ENCODE measurements around the gene EFHB. TPM values are rescaled to one million over a fixed set of nuclear protein-coding genes. Genes with fewer than 3 reads are reported as not detected.

Gene EFHB
- total RNA-seq, 1 experiment from 2014 or later = 1.9 TPM

GRCh38 chr3:19967812-19968211, 33.8 kb upstream of the EFHB start:
- Histone ChIP-seq H3K27ac (ENCODE audit: insufficient read length, low read depth, low read length) (no peak overlapping the region), H4K91ac (ENCODE audit: insufficient read length, low read depth, low read length) (no peak overlapping the region), H3K4ac (ENCODE audit: low read depth, low read length) (no peak overlapping the region), H3K79me2 (ENCODE audit: insufficient read depth, low read length) (peaks cover 40% of the 10 kb centered on the region; the same call in 1 of the 2 replicates), H3T11ph (ENCODE audit: low read length) (no peak overlapping the region), H3K14ac (ENCODE audit: insufficient read depth, low read length) (no peak overlapping the region), H3K23ac (ENCODE audit: insufficient read length, low read depth, low read length) (no peak overlapping the region), H3K27me3 (ENCODE audit: insufficient read depth, low read length) (no peaks in the 10 kb centered on the region), H2BK12ac (ENCODE audit: insufficient read length, low read depth, low read length) (no peak overlapping the region), H3K9ac (ENCODE audit: extremely low read depth, insufficient read length, low read length) (no peak overlapping the region), H2AK5ac (ENCODE audit: insufficient read length, low read length) (no peak overlapping the region), H4K5ac (ENCODE audit: insufficient read length, low read depth, low read length) (no peak overlapping the region), H3K4me1 (ENCODE audit: insufficient read depth, low read length) (no peaks in the 10 kb centered on the region), H3K18ac (ENCODE audit: insufficient read length, low read depth, low read length) (no peak overlapping the region), H2BK20ac (ENCODE audit: low read depth, low read length, poor library complexity, severe bottlenecking) (no peak overlapping the region), H3K9me3 (ENCODE audit: control insufficient read depth, low read depth, low read length) (no peaks in the 10 kb centered on the region), H3K4me2 (ENCODE audit: insufficient read depth, insufficient read length, low read length) (no peak overlapping the region), H4K8ac (replicated peaks; ENCODE audit: insufficient read length, low read depth, low read length) (no peak overlapping the region), H4K20me1 (ENCODE audit: control insufficient read depth, insufficient read depth, insufficient read length) (no peaks in the 10 kb centered on the region), H2BK5ac (ENCODE audit: insufficient read length, low read length) (no peak overlapping the region), H2BK120ac (ENCODE audit: low read depth, low read length, poor library complexity, severe bottlenecking) (no peak overlapping the region), H2AFZ (ENCODE audit: low read length) (no peak overlapping the region), H3K23me2 (ENCODE audit: insufficient read length, low read depth, low read length, poor library complexity, severe bottlenecking) (no peaks in the 10 kb centered on the region), H3K79me1 (ENCODE audit: insufficient read depth, low read depth, low read length, poor library complexity, severe bottlenecking) (peaks cover 6% of the 10 kb centered on the region), H2BK15ac (ENCODE audit: low read depth, low read length) (no peak overlapping the region), H3K56ac (ENCODE audit: insufficient read length, low read depth, low read length) (no peak overlapping the region)
- H3K9me3 Mint-ChIP-seq = no peaks in the 10 kb centered on the region
- peak overlapping the region in 2 of 3 experiments; percentile 4 to 8; a peak in 2 of 7 replicates for H3K27ac Mint-ChIP-seq
- TF ChIP-seq CTCF (conservative IDR thresholded peaks at IDR 0.05) = no peak
- peaks cover 0 to 6% of the 10 kb centered on the region in 2 experiments; a peak in 1 of 4 replicates for H3K4me1 Mint-ChIP-seq
- H3K4me3 Mint-ChIP-seq = no peak overlapping the region
- DNase-seq = no peak
- no peaks in the 10 kb centered on the region for H3K27me3 Mint-ChIP-seq (ENCODE audit: low read depth)
- WGBS (ENCODE audit: extremely low coverage, insufficient read length, low lambda C conversion rate) = no CpG with 5 or more reads among the region's 4 CpGs
- peaks cover 7 to 15% (median 14%) of the 10 kb centered on the region in 3 experiments; a peak in 5 of 7 replicates for H3K36me3 Mint-ChIP-seq (ENCODE audit: insufficient read depth in 1 of 3, low read depth in 3 of 3)
